Loucy (cell line): Measurements from ENCODE around the gene CD9.

ENCODE experiments used
- H2AFZ ChIP-seq: fragments of 200-600 bp; sonication (generic); 2 replicates; pipeline ENCODE4 v1.6.0; 2016; ENCODE audit warnings: antibody characterized with exemption, mild to moderate bottlenecking, low read length, moderate library complexity
- H3F3A ChIP-seq: fragments of 200-600 bp; 2 replicates; pipeline ENCODE4 v1.6.0; 2016; ENCODE audit warnings: antibody characterized with exemption, low read depth, mild to moderate bottlenecking
- H3K27me3 ChIP-seq: fragments of 200-600 bp; sonication (generic); 2 replicates; pipeline ENCODE4 v1.6.1; 2014; ENCODE audit warnings: low read length, mild to moderate bottlenecking; ENCODE audit not compliant: insufficient read depth, poor library complexity, severe bottlenecking
- H3K36me3 ChIP-seq: fragments of 200-600 bp; sonication (generic); 2 replicates; pipeline ENCODE4 v1.6.1; 2016; ENCODE audit warnings: low read length; ENCODE audit not compliant: insufficient read depth
- H3K4me1 ChIP-seq: fragments of 200-600 bp; sonication (generic); 2 replicates; pipeline ENCODE4 v1.5.1; 2014; ENCODE audit warnings: low read length, mild to moderate bottlenecking; ENCODE audit not compliant: insufficient read depth, poor library complexity, severe bottlenecking
- H3K4me2 ChIP-seq: fragments of 200-600 bp; sonication (generic); 2 replicates; pipeline ENCODE4 v1.6.0; 2014; ENCODE audit warnings: antibody characterized with exemption, low read length, low read depth, mild to moderate bottlenecking; ENCODE audit not compliant: poor library complexity, severe bottlenecking
- H3K4me3 ChIP-seq: fragments of 200-600 bp; sonication (generic); 2 replicates; pipeline ENCODE4 v1.5.1; 2014; ENCODE audit warnings: low read length, mild to moderate bottlenecking, mixed read lengths; ENCODE audit not compliant: poor library complexity, severe bottlenecking
- H3K79me2 ChIP-seq: fragments of 200-600 bp; sonication (generic); 2 replicates; pipeline ENCODE4 v1.6.1; 2014; ENCODE audit warnings: low read length; ENCODE audit not compliant: insufficient read depth
- H3K9ac ChIP-seq: fragments of 200-600 bp; sonication (generic); 2 replicates; pipeline ENCODE4 v1.6.0; 2014; ENCODE audit warnings: mild to moderate bottlenecking, low read depth, low read length, moderate library complexity; ENCODE audit not compliant: poor library complexity, severe bottlenecking
- H3K9me2 ChIP-seq: fragments of 200-600 bp; sonication (generic); replicated peaks from 2 replicates; pipeline ENCODE4 v1.6.1; 2016; ENCODE audit warnings: low read depth, low read length, mixed read lengths
- H3K9me3 ChIP-seq: fragments of 200-600 bp; sonication (generic); 2 replicates; pipeline ENCODE4 v1.6.1; 2014; ENCODE audit warnings: mild to moderate bottlenecking, antibody characterized with exemption, low read length, low read depth; ENCODE audit not compliant: insufficient read depth
- H4K20me1 ChIP-seq: fragments of 200-600 bp; sonication (generic); 2 replicates; pipeline ENCODE4 v1.6.0; 2014; ENCODE audit warnings: antibody characterized with exemption, low read length, mild to moderate bottlenecking; ENCODE audit not compliant: insufficient read depth, poor library complexity, severe bottlenecking
- CTCF ChIP-seq: fragments of 200-600 bp; sonication (generic); conservative IDR thresholded peaks from 2 replicates; pipeline ENCODE4 v1.5.1; 2014; ENCODE audit warnings: mild to moderate bottlenecking, antibody characterized with exemption, low read length
- EZH2phosphoT487 ChIP-seq: fragments of 200-600 bp; IDR thresholded peaks from 2 replicates; pipeline ENCODE4 v1.6.1; 2018; ENCODE audit warnings: antibody characterized with exemption, mild to moderate bottlenecking, moderate library complexity, borderline replicate concordance

CD9 gene

GRCh38 chr12:6280053-6280469, 79.9 kb downstream of the CD9 start:
- no peak overlapping the region for H3K4me3 ChIP-seq
- no peaks in the 10 kb centered on the region for H3K9me3 ChIP-seq
- no peaks in the 10 kb centered on the region for H3K79me2 ChIP-seq
- H3K4me1 ChIP-seq, result peaks cover 7% of the 10 kb centered on the region
- H4K20me1 ChIP-seq, result no peaks in the 10 kb centered on the region
- no peak for TF ChIP-seq EZH2phosphoT487
- H3K36me3 ChIP-seq, result no peaks in the 10 kb centered on the region
- no peaks in the 10 kb centered on the region for H3K9me2 ChIP-seq
- no peak overlapping the region for H3K4me2 ChIP-seq
- no peak overlapping the region for H2AFZ ChIP-seq
- H3K9ac ChIP-seq, result no peak overlapping the region
- H3K27me3 ChIP-seq, result no peaks in the 10 kb centered on the region
- H3F3A ChIP-seq, result no peaks in the 10 kb centered on the region

- Histone ChIP-seq H3K79me2 (no peaks in the 10 kb centered on the region), H2AFZ (no peak overlapping the region), H3K4me2 (no peak overlapping the region), H3K27me3 (no peaks in the 10 kb centered on the region), H3K4me3 (no peak overlapping the region), H3K4me1 (peaks cover 7% of the 10 kb centered on the region), H3K9ac (no peak overlapping the region), H3K9me3 (no peaks in the 10 kb centered on the region), H3K36me3 (no peaks in the 10 kb centered on the region), H4K20me1 (no peaks in the 10 kb centered on the region), H3F3A (no peaks in the 10 kb centered on the region), H3K9me2 (no peaks in the 10 kb centered on the region)
- no peak for TF ChIP-seq EZH2phosphoT487
- no peak for TF ChIP-seq CTCF
Measured at GRCh38 chr12:6280672-6281071, 80.5 kb downstream of the CD9 start.

DNA sequence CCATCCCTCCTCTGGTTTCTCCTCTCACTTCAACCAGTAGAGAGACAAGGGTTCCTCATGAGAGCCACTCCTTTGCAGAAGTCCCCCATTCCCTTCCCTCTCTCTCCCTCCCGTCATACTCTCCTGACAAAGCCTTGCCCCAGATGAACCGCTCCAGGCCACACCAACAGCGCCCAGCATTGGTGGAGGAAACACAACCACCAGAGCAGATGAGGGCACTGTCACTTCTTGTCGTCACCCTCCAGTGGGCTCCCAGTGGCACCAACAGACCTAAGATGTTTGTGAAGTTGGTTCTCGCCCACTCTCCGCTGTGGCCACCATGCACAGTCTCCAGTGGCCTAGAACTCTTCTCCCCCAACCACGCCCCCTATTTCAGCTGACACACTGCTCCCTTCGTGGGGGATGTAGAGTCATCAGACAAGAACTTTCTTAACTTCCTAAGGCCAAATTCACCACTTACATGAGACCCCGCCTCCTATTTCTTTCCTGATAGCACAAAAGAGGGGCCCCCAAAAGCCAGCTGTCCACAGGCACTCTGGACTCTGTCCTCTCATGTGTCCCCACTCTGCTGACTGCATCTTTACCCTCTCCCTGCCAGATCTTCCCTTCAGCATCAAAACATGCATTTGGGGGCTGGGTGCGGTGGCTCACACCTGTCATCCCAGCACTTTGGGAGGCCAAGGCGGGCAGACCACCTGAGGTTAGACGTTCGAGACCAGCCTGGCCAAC, 81.0 kb downstream of the CD9 start:
- Histone ChIP-seq H3K4me3 (no peak overlapping the region), H3K9ac (no peak overlapping the region)

More for the DNA sequence above, 81.0 kb downstream of the CD9 start:
- no peak overlapping the region for H2AFZ ChIP-seq
- no peaks in the 10 kb centered on the region for H3K79me2 ChIP-seq
- no peaks in the 10 kb centered on the region for H3K9me3 ChIP-seq
- H4K20me1 ChIP-seq, result no peaks in the 10 kb centered on the region
- no peaks in the 10 kb centered on the region for H3F3A ChIP-seq
- no peak for TF ChIP-seq EZH2phosphoT487
- no peak for TF ChIP-seq CTCF
- H3K27me3 ChIP-seq, result no peaks in the 10 kb centered on the region
- peaks cover 7% of the 10 kb centered on the region for H3K4me1 ChIP-seq
- no peaks in the 10 kb centered on the region for H3K9me2 ChIP-seq
- H3K36me3 ChIP-seq, result no peaks in the 10 kb centered on the region
- H3K4me2 ChIP-seq, result no peak overlapping the region
